ENCODE measurements around the gene SDK2. TPM values are rescaled to one million over a fixed set of nuclear protein-coding genes. Genes with fewer than 3 reads are reported as not detected.

The SDK2 gene
- total RNA-seq, 4 donors from 2014 or later: 1.5 to 7.0 (median 3.7) TPM

DNA sequence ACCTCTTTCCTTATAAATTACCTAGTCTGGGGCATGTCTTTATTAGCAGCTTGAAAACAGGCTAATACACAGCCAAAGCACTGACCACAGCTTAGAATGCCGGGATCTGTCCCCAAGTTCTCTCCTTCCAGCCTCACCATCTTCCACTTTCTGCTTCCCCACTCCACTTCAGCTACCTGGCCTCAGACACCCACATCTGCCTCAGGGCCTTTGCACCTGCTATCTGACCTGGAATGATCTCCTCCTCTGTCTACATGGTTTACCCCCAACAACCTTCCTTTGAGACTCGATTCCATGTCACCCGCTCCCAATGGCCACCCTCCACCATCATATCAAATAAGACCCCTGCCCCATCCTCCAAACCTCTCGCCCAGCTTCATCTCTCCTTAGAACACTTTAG lies 179.8 kb downstream of the SDK2 start:
- Histone ChIP-seq H3K36me3 (no peaks in the 10 kb centered on the region), H3K9me3 (no peaks in the 10 kb centered on the region), H3K27ac (no peak overlapping the region), H3K27me3 (no peaks in the 10 kb centered on the region), H3K4me1 (no peaks in the 10 kb centered on the region), H3K4me3 (replicated peaks in 1 of 3) (no peak overlapping the region)
- intact Hi-C loops (cut with DNase I): no loop called here
- WGBS, 2 donors: 93 to 98% methylated on average over 4 of the region's 4 CpGs
- no peak for DNase-seq
- TF ChIP-seq, protein P1, sequence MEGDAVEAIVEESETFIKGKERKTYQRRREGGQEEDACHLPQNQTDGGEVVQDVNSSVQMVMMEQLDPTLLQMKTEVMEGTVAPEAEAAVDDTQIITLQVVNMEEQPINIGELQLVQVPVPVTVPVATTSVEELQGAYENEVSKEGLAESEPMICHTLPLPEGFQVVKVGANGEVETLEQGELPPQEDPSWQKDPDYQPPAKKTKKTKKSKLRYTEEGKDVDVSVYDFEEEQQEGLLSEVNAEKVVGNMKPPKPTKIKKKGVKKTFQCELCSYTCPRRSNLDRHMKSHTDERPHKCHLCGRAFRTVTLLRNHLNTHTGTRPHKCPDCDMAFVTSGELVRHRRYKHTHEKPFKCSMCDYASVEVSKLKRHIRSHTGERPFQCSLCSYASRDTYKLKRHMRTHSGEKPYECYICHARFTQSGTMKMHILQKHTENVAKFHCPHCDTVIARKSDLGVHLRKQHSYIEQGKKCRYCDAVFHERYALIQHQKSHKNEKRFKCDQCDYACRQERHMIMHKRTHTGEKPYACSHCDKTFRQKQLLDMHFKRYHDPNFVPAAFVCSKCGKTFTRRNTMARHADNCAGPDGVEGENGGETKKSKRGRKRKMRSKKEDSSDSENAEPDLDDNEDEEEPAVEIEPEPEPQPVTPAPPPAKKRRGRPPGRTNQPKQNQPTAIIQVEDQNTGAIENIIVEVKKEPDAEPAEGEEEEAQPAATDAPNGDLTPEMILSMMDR (IDR thresholded peaks at IDR 0.05): no peak
- TF ChIP-seq POLR2A (IDR thresholded peaks at IDR 0.05): no peak

DNA sequence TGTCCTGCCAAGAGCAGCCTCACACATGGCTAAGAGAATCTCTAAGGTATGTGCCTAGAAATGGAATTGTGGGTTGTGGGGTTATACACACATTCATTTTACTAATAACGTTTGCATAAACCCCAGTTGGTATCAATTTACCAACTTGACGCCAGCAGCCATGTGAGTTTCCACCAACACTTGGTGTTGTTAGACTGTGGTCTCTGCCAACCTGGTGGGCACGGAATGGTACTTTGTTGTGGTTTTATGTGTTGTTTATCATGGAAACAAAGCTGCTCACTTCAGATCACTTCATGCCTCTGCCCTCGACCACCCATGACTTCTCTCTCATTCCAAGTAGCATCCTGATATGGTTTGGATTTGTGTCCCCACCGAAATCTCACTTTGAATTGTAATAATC lies 180.4 kb downstream of the SDK2 start:
- DNase-seq: no peak
- H3K4me1 ChIP-seq: no peaks in the 10 kb centered on the region
- H3K27ac ChIP-seq: no peak overlapping the region
- 77 to 90% methylated on average over 5 of the region's 5 CpGs for WGBS, 2 donors
- no peak overlapping the region for H3K4me3 ChIP-seq (replicated peaks in 1 of 3)
- intact Hi-C loops (cut with DNase I): no loop called here
- TF ChIP-seq, protein P1 (IDR thresholded peaks at IDR 0.05): no peak
- TF ChIP-seq POLR2A (IDR thresholded peaks at IDR 0.05): no peak
- H3K9me3 ChIP-seq: no peaks in the 10 kb centered on the region
- H3K36me3 ChIP-seq: no peaks in the 10 kb centered on the region
- no peaks in the 10 kb centered on the region for H3K27me3 ChIP-seq

DNA sequence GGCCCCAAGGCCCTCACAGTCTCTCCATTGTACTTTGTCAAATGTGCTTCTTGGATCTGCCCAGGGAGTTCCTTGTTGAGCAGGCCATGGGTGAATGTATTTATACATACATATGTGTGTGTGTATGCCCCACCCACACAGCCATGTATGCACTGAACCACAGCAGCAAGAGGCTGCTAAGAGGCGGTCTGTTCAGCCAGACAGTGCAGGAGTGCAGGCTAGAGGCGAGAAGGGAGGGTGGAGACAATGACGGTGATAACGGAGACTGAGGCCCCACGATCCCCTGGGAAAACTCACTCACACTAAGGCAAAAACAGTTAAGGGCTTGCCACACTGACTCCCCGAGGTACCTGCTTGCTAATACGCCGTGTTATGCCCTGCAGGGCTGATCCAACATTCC lies 181.4 kb downstream of the SDK2 start:
- H3K4me3 ChIP-seq (replicated peaks in 1 of 3): no peak overlapping the region
- WGBS, 2 donors: 65 to 72% methylated on average over 8 of the region's 8 CpGs
- TF ChIP-seq, protein P1 (IDR thresholded peaks at IDR 0.05): no peak
- no peak for TF ChIP-seq POLR2A (IDR thresholded peaks at IDR 0.05)
- no peaks in the 10 kb centered on the region for H3K36me3 ChIP-seq
- H3K27me3 ChIP-seq: no peaks in the 10 kb centered on the region
- no peaks in the 10 kb centered on the region for H3K9me3 ChIP-seq
- DNase-seq: no peak
- no peaks in the 10 kb centered on the region for H3K4me1 ChIP-seq
- no peak overlapping the region for H3K27ac ChIP-seq
- intact Hi-C loops (cut with DNase I): no loop called here

DNA sequence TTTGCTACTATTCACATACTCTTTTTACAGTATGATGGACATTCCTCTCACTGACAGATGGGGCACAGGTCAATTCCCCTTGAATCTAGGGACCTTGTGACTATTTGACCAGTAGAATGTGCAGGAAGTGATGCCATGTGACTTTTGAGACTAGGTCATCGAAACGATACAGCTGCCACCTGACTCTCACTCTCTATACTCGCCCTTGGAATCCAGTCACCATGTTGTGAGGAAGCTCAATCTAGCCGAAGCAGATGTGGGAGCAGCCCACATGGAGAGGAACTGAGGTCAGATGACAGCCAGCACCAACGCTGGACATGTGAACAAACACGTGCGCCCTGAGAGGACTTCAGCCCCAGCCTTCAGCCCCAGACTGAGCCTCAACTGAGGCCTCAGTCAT lies 184.3 kb downstream of the SDK2 start:
- Histone ChIP-seq H3K36me3 (no peaks in the 10 kb centered on the region), H3K27me3 (no peaks in the 10 kb centered on the region), H3K27ac (no peak overlapping the region), H3K4me1 (no peaks in the 10 kb centered on the region), H3K4me3 (replicated peaks in 1 of 3) (no peak overlapping the region), H3K9me3 (no peaks in the 10 kb centered on the region)
- WGBS, 2 donors: 76 to 88% methylated on average over 7 of the region's 7 CpGs
- TF ChIP-seq, protein P1 (IDR thresholded peaks at IDR 0.05): no peak
- TF ChIP-seq POLR2A (IDR thresholded peaks at IDR 0.05): no peak
- no peak for DNase-seq
- intact Hi-C loops (cut with DNase I): no loop called here

DNA sequence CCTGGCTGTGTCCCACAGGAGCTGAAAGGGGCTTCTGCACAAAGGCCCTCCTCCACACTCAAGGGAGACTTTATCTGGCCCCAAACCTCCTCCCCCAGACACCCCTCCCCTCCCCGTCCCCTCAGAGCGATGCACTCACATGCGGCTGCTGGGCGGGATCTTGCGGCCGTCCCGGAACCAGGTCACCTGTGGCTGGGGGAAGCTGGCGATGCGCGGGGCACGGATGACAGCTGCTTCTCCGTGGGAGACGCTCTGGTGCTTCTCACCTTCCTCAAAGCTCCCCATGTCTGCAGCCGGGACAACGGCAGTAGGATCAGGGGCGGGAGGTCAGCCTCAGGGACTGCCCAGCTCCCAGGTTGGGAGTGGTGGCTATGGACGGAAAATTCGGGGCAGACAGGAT lies 188.5 kb downstream of the SDK2 start:
- no peak for TF ChIP-seq POLR2A (IDR thresholded peaks at IDR 0.05)
- TF ChIP-seq, protein P1 (IDR thresholded peaks at IDR 0.05): no peak
- H3K36me3 ChIP-seq: no peaks in the 10 kb centered on the region
- H3K4me3 ChIP-seq (replicated peaks in 1 of 3): no peak overlapping the region
- H3K27ac ChIP-seq: no peak overlapping the region
- H3K4me1 ChIP-seq: no peaks in the 10 kb centered on the region
- intact Hi-C loops (cut with DNase I): no loop called here
- H3K9me3 ChIP-seq: no peaks in the 10 kb centered on the region
- DNase-seq: no peak
- WGBS, 2 donors: 48 to 74% methylated on average over 3 to 11 of the region's 18 CpGs
- H3K27me3 ChIP-seq: no peaks in the 10 kb centered on the region

Measured in thyroid gland (tissue), 4 donors.